Activated T-cell treated with anti-CD3 and anti-CD28 coated beads for 24 hours (primary cell): ENCODE measurements around the gene FOXF1.

Experiments used
- DNase-seq: peaks from one replicate; pipeline ENCODE4 v3.0.0-alpha.2; 2020; ENCODE audit warnings: low read depth

Gene FOXF1

GRCh38 chr16:86492961-86493629 is 17.2 kb upstream of the FOXF1 start:
- DNase-seq: no peak

- no peak for DNase-seq
Measured at GRCh38 chr16:86494039-86494564, 16.2 kb upstream of the FOXF1 start.

- DNase-seq: no peak
Measured at GRCh38 chr16:86494565-86495356, 15.6 kb upstream of the FOXF1 start.

GRCh38 chr16:86495357-86495701 is 15.0 kb upstream of the FOXF1 start:
- DNase-seq: no peak

- no peak for DNase-seq
Measured at GRCh38 chr16:86495756-86496261, 14.5 kb upstream of the FOXF1 start.

GRCh38 chr16:86496262-86496928 is 13.9 kb upstream of the FOXF1 start:
- DNase-seq: no peak

GRCh38 chr16:86496929-86497461 is 13.3 kb upstream of the FOXF1 start:
- no peak for DNase-seq

GRCh38 chr16:86497551-86498021 is 12.7 kb upstream of the FOXF1 start:
- no peak for DNase-seq

- DNase-seq: no peak
Measured at GRCh38 chr16:86498155-86498670, 12.1 kb upstream of the FOXF1 start.

- no peak for DNase-seq
Measured at GRCh38 chr16:86498671-86499439, 11.5 kb upstream of the FOXF1 start.

GRCh38 chr16:86499440-86499786 is 10.9 kb upstream of the FOXF1 start:
- DNase-seq: no peak

- DNase-seq: no peak
Measured at GRCh38 chr16:86499889-86500707, 10.2 kb upstream of the FOXF1 start.

GRCh38 chr16:86500708-86501510 is 9.4 kb upstream of the FOXF1 start:
- DNase-seq: no peak

- DNase-seq: no peak
Measured at GRCh38 chr16:86501989-86502855, 8.1 kb upstream of the FOXF1 start.

- DNase-seq: no peak
Measured at GRCh38 chr16:86502856-86503748, 7.2 kb upstream of the FOXF1 start.

- no peak for DNase-seq
Measured at GRCh38 chr16:86503830-86504229, 6.5 kb upstream of the FOXF1 start.

- DNase-seq: no peak
Measured at GRCh38 chr16:86504315-86505184, 5.8 kb upstream of the FOXF1 start.
